ENCODE data around the gene OXSR1.
A peak's percentile ranks its signal among the peaks of the same experiment; 100 is the strongest.

OXSR1 gene

GRCh38 chr3:38260474-38260873 lies 95.1 kb downstream of the OXSR1 start:
- DNase-seq: no peak
- intact Hi-C loops (cut with DNase I): no loop called here

GRCh38 chr3:38264353-38264771 lies 99.0 kb downstream of the OXSR1 start:
- peak in 1 of 10 donors; percentile 68 for DNase-seq
- intact Hi-C loops (cut with DNase I): no loop called here

GRCh38 chr3:38264779-38265178 lies 99.4 kb downstream of the OXSR1 start:
- no peak for DNase-seq
- intact Hi-C loops (cut with DNase I): no loop called here

DNA sequence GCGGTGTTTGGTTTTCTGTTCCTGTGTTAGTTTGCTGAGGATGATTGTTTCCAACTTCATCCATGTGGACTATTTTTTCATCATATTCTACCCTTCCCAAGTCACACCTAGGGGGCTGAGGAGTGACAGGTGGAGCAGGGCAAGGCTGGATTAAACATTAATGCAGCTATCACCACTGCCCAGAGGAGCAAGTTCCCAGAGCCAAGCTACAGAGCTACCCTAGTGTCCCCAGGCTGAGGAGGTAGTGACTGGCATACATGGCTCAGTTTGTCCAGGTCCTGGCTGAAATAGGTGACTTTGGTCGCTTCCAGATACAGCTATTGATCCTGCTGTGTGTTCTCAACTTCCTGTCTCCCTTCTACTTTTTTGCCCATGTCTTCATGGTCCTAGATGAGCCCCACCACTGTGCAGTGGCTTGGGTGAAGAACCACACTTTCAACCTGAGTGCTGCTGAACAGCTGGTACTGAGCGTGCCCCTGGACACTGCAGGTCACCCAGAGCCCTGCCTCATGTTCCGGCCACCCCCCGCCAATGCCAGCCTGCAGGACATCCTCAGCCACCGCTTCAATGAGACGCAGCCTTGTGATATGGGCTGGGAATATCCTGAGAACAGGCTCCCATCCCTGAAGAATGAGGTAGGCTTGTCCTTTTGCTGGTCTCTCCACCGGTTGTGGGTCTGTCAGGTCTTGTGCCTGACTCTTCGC lies 100.4 kb downstream of the OXSR1 start, which contains the start of gene SLC22A13:
TSS of gene SLC22A13 (plus strand) at position 209 of the 704 bp plus-strand sequence. CDS start at position 258, 49 bp downstream.
- intact Hi-C loops (cut with DNase I): no loop called here
- peak in 1 of 10 donors; percentile 55 for DNase-seq

- intact Hi-C loops (cut with DNase I): no loop called here
- DNase-seq: no peak
These were observed 101.5 kb downstream of the OXSR1 start for GRCh38 chr3:38266810-38267209.

DNA sequence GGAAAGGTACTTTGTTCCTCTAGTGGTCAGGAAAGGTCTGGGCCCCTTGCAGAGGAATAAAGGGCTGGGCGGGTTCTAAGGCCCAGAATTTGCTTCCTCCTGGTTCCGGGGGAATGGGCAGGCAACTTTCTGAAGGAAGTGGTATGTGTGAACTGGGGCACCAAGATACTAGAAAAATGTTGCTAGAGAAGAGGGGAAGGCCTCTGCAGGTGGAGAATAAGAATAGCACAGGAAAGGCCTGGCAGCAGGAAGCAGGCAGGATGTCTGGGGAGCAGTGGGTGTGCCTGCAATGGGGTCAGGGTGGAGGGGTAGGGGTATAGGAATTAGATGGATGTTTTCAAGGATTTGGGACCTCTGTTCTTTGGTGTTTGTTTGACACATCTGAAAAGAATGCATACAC lies 102.3 kb downstream of the OXSR1 start:
- intact Hi-C loops (cut with DNase I): no loop called here
- DNase-seq: no peak

- no peak for DNase-seq
- intact Hi-C loops (cut with DNase I): no loop called here
These were observed 102.8 kb downstream of the OXSR1 start for GRCh38 chr3:38268087-38268486.

DNA sequence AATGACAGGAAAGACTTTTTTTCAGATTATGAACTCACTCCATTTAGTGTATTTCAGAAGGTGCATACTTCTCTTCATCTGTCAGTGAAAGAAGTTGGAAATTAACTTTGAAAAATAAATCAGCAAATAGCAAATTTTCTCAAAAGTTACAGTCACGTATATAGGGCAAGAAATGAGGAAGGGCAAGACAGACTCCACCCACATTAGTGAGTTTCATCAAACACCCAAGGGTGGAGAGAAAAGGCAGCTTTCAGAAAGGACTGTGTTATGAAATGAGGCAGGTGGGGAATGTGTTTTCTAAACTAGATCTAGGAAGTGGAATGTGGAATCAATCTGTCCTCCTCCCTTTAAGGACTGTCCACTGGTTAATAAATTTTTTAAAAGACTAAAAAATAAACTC lies 103.2 kb downstream of the OXSR1 start:
- DNase-seq: no peak
- intact Hi-C loops (cut with DNase I): no loop called here

DNA sequence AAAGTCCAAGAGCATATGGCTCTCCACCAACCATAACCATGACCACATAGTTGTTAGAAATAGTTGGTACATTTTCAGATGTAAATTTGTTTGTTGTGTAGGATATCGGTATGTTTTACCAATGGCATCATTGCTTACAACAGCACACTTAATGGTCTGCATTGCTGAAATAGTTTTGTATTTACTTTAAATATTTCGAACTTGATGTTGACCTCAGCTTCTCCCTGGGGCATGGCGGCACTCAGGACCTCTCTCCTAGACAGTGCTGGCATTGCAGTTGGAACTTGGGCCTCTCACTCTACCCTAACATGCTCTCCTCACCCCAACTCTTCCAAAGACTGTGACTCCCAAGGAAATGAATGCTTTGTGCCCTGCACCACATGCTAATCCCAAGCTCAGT lies 105.3 kb downstream of the OXSR1 start:
- intact Hi-C loops (cut with DNase I): no loop called here
- DNase-seq: no peak

DNA sequence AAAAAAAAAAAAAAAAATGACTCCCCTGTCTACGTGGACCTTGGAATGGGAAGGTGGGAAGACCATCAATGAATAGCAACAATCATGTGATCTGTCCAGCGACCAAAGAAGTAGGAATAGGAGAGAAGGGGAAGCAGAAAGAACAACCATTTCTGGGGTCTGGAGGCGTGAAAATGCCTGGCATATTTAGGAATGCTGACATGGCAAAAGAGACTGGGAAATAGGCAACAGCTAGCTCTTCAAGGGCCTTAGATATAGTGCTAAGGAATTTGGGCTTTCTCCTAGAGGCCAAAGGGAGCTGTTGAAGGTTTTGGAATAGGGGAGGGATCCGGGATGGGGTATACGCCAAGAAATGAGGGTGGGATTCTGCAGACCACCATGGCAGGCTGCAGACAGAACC lies 106.2 kb downstream of the OXSR1 start:
- intact Hi-C loops (cut with DNase I): no loop called here
- DNase-seq: no peak

GRCh38 chr3:38274864-38275649 lies 109.7 kb downstream of the OXSR1 start:
- DNase-seq: peak in 1 of 10 donors; percentile 79
- intact Hi-C loops (cut with DNase I): no loop called here

DNA sequence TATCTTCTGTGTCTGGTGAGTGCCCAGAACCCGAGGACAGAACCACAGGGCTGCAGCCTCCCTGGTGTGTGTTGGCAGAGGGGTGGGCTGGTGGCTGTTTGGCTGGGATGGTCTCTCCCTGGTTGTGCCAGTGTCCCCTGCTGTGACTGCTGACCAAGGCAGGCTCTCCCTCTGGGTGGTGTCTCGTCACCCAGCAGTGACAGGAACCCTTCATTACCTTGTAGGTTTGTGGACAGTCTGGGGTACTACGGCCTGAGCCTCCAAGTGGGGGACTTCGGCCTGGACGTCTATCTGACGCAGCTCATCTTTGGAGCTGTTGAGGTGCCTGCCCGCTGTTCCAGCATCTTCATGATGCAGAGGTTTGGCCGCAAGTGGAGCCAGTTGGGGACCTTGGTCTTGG lies 110.3 kb downstream of the OXSR1 start:
- DNase-seq: no peak
- intact Hi-C loops (cut with DNase I): no loop called here

- DNase-seq: no peak
- intact Hi-C loops (cut with DNase I): no loop called here
These were observed 111.0 kb downstream of the OXSR1 start for GRCh38 chr3:38276081-38276916.

GRCh38 chr3:38276917-38277630 lies 111.7 kb downstream of the OXSR1 start:
- DNase-seq: no peak
- intact Hi-C loops (cut with DNase I): no loop called here

GRCh38 chr3:38278841-38279240 lies 113.5 kb downstream of the OXSR1 start:
- no peak for DNase-seq
- intact Hi-C loops (cut with DNase I): no loop called here

GRCh38 chr3:38281895-38282686 lies 116.8 kb downstream of the OXSR1 start, which contains the start of gene SLC22A14:
Gene SLC22A14 (plus strand): TSS chr3:38282294. CDS start chr3:38306027, 23,733 bp downstream.
- no peak for DNase-seq
- intact Hi-C loops (cut with DNase I): no loop called here

- intact Hi-C loops (cut with DNase I): no loop called here
- DNase-seq: no peak
These were observed 118.7 kb downstream of the OXSR1 start for GRCh38 chr3:38283810-38284755.

DNA sequence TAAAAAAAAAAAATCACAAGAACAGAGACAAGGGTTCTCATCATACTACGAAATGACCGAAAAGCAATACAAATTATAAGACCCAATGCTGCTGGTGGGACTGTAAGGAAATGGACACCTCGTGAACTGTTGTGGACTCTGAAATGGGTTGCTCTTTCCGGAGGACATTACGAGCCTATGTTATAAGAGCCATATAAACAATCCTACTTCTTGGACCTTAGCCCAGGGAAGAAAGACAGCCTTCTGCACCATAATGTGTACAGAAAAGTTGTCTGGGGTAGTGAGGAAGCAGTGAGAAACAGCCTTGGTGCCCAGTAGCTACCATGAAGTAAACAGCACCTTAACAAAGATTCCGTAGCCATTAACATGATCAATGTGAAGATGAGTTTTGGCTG lies 119.4 kb downstream of the OXSR1 start:
- no peak for DNase-seq
- intact Hi-C loops (cut with DNase I): no loop called here
